Kidney epithelial cell (primary cell): ENCODE measurements around the gene GPR15. TPM values are rescaled to one million over a fixed set of nuclear protein-coding genes. Genes with fewer than 3 reads are reported as not detected.
A peak's percentile ranks its signal among the peaks of the same experiment; 100 is the strongest.

Experiments used
- DNase-seq: peaks from one replicate; pipeline ENCODE4 v3.0.0-alpha.2; 2010; ENCODE audit warnings: low read depth
- H3K27me3 ChIP-seq: 2 replicates; pipeline ENCODE4 v1.6.0; 2011; ENCODE audit warnings: low read length; ENCODE audit not compliant: control insufficient read depth, insufficient read depth
- H3K36me3 ChIP-seq: 2 replicates; pipeline ENCODE4 v1.5.1; 2011; ENCODE audit warnings: low read length; ENCODE audit not compliant: control insufficient read depth, insufficient read depth
- H3K4me3 ChIP-seq: 2 replicates; pipeline ENCODE4 v1.5.1; 2011; ENCODE audit warnings: low read depth, mild to moderate bottlenecking, control low read depth, low read length
- total RNA-seq: library from RNA; depleted of rRNA; stranded (reverse); fragments of >200 nt; gene quantifications from 2 replicates; pipeline ENCODE4 v1.2.3, GENCODE V29; 2015
- TF ChIP-seq, protein P1 (sequence below): IDR thresholded peaks from 2 replicates; pipeline ENCODE4 v1.5.1; 2011; ENCODE audit warnings: mild to moderate bottlenecking, moderate library complexity, low read length, control low read depth, inconsistent platforms; ENCODE audit not compliant: insufficient read depth, poor library complexity, severe bottlenecking

Gene GPR15
- total RNA-seq, 1 donor from 2014 or later, result not detected

DNA sequence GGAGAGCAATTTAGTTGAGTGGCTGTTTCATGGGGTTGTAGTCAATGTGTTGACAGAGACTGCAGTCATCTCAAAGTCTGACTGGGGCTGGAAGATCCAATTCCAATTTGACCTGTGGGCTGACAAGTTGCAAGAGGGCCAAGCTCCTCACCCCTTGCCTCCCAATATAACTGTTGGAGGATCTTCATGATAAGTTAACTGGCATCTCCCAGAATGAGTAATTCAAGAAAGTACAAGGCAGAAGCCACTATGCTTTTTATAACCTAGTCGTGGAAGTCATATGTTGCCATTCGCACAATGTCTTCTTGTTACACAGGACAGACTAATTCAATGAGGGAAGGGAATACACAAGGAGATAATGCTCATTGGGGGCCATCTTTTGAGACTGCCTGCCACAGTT is 29.1 kb downstream of the GPR15 start:
- Histone ChIP-seq H3K4me3 (no peak overlapping the region), H3K36me3 (no peaks in the 10 kb centered on the region), H3K27me3 (no peaks in the 10 kb centered on the region)
- TF ChIP-seq, protein P1, sequence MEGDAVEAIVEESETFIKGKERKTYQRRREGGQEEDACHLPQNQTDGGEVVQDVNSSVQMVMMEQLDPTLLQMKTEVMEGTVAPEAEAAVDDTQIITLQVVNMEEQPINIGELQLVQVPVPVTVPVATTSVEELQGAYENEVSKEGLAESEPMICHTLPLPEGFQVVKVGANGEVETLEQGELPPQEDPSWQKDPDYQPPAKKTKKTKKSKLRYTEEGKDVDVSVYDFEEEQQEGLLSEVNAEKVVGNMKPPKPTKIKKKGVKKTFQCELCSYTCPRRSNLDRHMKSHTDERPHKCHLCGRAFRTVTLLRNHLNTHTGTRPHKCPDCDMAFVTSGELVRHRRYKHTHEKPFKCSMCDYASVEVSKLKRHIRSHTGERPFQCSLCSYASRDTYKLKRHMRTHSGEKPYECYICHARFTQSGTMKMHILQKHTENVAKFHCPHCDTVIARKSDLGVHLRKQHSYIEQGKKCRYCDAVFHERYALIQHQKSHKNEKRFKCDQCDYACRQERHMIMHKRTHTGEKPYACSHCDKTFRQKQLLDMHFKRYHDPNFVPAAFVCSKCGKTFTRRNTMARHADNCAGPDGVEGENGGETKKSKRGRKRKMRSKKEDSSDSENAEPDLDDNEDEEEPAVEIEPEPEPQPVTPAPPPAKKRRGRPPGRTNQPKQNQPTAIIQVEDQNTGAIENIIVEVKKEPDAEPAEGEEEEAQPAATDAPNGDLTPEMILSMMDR, result no peak
- no peak for DNase-seq

DNA sequence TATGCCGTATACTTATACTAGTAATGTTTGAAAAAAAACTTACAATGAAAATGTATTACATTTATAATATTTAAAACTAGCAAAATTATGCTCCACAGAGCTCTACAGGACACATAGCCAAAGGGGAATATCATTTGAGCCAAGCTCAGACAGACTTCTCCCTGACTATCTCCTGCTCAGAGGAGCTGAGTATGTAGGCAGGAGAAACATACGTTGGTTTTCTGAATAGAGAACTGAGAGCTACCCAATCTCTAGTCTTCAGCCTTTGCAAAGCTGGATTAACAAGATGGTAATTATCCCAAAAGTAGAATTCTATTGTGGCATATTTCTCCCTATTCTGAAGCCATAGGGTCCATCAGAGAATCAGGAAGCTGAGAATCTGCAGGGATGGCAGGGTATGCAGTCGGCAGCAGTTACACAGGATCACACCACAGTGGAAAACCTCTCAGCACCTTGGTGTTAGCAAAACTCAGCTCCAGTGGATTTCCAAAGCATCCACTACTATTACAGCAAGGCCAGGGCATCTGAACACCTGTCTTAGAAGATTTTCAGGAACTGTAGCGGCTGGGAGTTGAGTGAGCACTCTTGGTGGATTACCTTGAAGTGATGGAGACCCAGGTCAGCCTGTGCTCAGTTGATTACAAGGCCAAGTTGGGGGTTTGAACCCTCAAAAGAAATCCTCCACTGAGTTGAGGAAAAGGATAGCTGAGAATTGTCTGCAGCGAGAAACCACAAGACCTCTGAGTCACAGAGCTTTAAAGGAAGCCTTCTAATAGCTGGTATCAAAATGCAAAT is 30.1 kb downstream of the GPR15 start:
- Histone ChIP-seq H3K4me3 (no peak overlapping the region), H3K36me3 (no peaks in the 10 kb centered on the region), H3K27me3 (no peaks in the 10 kb centered on the region)
- TF ChIP-seq, protein P1, result no peak
- peak; percentile 14 for DNase-seq

DNA sequence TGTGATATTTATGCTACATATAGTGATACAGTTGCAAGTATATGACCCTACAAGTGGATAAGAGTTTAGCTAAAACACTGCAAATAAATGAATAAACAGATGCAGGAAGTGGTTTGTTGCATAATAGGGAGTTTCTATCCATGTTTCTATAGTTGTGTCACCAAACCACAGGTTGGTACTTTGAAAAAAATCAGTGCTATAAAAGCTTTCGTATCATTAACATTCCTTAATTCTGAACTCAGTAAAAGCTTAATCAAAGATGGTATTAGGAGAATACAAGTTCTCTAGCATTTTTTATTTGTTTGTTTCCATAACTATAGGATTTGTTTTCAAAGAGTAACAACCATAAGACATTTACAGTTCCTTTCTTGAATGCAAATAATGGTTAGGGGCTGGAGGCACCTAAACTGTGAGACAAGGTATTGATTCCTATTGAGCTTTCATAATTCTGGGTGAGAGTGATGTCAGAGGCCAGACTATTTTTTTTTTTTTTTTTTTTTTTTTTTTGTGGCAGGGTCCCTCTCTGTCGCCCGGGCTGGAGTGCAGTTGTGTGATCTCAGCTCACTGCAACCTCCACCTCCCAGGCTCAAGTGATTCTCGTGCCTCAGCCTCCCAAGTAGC is 32.0 kb downstream of the GPR15 start:
- no peaks in the 10 kb centered on the region for H3K36me3 ChIP-seq
- no peaks in the 10 kb centered on the region for H3K27me3 ChIP-seq
- TF ChIP-seq, protein P1, result no peak
- H3K4me3 ChIP-seq, result no peak overlapping the region
- peak; percentile 59 for DNase-seq

DNA sequence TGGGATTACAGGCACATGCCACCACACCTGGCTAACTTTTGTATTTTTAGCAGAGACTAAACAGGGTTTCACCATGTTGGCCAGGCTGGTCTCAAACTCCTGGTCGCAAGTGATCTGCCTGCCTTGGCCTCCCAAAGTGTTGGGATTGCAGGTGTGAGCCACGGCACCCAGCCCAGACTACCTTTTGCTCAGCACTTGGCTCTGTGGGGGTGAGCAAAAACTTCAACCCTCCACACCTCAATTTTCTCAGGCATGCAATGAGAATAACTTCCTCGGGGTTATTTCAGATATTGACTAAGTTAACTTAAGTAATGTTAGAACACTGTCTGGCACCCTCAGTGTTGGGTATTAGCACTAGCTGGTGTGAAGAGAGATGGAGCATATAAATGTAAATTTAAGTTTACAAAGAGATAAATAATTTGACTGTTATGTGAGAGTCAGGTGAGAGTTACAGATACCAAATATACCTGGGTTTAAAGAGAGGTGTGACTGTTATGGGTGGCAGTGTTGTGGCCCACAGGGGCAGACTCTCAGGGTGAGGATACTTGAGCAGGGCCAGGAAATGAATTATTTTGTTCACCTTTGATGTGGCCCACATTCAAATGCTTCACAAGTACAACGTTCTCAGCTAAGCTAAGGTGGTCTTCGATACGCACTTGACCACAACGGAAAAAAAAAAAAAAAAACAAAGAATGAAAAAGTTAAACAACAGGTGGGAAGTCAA is 32.7 kb downstream of the GPR15 start:
- no peak for DNase-seq
- TF ChIP-seq, protein P1, result no peak
- no peak overlapping the region for H3K4me3 ChIP-seq
- H3K27me3 ChIP-seq, result no peaks in the 10 kb centered on the region
- no peaks in the 10 kb centered on the region for H3K36me3 ChIP-seq

DNA sequence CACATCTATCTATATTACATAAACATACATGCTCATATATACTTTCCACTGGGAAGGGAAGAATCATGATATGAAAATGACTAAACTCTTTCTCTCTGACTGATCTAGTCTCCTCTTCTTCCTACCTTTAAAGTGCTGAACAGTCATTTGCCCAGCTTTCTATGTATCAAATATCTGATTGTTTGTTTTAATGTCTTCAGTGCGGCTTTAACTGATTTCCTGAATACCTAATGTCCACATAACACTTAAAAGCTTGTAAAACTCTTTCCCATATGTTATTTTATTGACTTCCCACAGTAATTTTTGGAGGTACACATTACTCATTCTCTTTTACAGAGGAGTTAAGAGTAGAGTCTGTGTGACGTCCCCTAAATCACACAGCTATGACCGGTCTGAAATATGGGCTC is 33.5 kb downstream of the GPR15 start:
- no peak for DNase-seq
- H3K36me3 ChIP-seq, result no peaks in the 10 kb centered on the region
- H3K4me3 ChIP-seq, result no peak overlapping the region
- TF ChIP-seq, protein P1, result no peak
- H3K27me3 ChIP-seq, result no peaks in the 10 kb centered on the region
